Activated CD4-positive, CD25-positive, alpha-beta regulatory T cell (primary cell): Measurements from ENCODE around the gene NOTCH1.

Experiments used
- DNase-seq, 4 experiments: peaks; one replicate each; lab custom pipeline; 2025; lab: John Stamatoyannopoulos, UW

NOTCH1 gene

DNA sequence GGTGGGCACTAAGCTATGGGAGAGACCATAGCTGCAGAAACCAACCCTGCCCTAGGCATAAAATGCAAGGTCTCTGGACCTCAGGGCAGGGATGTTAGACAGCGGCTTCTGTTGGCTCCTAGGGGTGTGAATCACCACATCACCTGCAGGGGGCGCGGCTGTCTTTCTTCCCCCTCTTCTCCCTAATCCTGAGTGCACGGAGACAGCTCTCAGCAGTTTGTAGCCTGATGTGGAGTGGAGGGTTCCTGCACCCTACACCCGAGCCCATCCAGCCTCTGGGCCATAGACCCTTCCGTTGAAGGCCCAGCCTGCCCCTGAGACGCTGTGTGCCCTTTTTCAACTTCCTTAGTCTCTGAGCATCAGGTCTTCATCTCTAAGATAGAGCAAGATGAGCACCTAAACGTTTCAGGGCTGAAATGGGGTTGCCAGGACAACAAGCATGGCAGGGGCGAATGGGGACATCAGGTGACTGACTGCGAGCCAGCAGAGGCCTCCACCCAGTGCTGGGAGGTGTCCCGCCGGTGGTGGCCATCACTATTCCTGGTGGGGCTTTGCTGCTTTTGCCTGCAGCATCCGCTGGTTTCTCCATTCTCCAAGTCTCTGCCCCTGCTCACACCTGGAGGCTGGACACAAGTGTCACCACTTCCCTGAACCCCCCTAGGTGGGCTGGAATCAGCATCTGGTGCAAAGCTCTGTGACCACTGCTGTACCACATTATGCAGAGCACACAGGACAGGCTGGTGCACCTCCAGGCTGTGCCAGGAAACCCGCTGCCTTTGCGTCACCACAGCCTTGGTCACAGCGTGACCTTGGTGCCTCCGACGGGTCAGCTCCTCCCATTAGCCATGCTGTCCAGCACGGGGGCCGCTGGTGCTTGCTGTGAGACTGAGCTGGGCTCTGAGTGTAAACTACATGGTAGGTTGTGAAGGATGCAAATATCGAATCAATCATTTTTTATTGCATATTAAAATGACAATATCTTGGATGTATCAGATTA is 60.5 kb downstream of the NOTCH1 start:
- DNase-seq = peak; percentile 54 to 77 (median 72)

DNA sequence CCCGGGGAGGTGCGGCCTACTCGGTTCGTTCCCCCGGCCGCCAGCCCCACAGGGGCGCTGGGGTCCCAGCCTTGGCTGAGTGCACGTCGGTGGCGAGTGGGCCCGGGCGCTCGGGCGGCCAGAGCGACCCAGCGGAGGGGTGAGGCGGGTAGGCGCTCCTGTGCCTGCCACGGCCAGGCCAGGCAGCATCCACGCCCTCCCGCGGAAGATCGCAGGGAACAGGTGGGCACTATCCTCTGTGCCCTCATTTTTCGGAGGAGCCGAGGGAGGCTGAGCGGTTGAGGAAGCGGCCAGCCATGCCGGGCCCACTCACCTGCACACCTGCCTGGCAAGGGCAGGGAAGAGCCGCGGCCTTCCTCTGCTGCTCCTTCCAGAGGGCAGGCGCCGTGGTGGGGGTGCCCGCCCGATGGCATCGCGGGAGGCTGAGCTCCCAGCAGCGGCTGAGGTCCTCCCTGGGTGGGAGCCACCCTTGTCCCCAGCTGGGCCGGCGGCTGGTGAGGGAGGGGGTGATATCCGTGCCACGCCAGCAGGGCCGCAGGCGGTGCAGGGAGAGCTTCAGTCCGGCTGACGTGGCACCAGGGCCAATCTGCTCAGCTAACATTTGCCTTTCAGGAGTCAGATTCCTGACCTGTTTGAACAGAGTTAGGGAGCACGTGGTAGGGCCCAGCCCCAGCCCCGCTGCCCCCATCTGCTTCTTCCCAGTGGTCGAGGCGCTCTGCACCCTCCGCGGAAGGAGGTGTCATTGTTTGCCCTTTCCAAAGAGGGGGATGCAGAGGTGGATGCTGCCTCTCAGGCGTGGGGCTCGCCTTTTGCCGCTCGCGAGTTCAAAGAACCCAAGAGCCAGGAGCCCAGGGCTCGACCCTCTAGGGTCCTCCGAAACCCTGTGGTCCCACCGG is 61.4 kb downstream of the NOTCH1 start:
- DNase-seq = peak in 3 of 4 experiments; percentile 41 to 49 (median 42)

GRCh38 chr9:136483589-136484152 is 62.2 kb downstream of the NOTCH1 start:
- peak; percentile 84 to 96 (median 90) for DNase-seq

- DNase-seq = peak; percentile 100
These were observed 62.9 kb downstream of the NOTCH1 start, which contains the start of gene SEC16A for GRCh38 chr9:136482793-136483588. TSS of gene SEC16A (minus strand) at chr9:136483040. CDS start at chr9:136477615, 5,425 bp downstream.

DNA sequence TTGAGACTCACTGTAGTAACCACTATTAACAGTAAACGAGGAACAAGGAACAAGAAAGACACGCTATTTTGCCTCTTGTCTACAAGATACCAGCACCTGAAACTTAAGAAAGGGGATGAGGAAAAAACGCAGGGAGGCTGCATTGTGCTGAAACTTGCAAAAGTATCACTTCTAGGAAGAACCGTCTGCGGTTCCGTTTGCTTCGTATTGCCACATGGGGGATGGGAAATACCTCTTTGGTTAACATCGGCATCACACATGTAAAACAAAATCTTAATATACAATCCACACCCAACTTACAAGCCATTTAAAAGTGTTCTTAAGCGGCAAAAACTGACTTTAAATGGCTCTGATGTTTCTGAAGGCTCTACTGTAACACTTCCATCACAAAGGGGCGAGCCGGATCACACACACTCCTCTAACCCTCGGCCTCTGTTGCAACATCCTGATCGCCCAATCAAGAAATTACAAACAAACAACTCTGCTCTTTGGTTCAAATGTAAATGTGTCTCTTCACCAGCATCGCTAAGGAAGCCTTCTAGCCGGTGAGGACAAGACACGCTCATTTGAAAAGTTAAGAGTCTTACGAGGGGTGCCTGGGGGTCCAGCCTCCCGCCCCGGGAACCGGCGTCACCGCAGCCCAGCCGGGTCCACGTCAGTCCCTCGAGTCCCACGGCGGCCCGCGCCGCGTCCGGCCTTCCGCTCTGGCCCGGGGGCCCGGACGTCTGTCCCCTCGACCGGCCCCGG is 63.6 kb downstream of the NOTCH1 start:
- no peak for DNase-seq

- no peak for DNase-seq
These were observed 64.3 kb downstream of the NOTCH1 start for GRCh38 chr9:136481558-136481957.

DNA sequence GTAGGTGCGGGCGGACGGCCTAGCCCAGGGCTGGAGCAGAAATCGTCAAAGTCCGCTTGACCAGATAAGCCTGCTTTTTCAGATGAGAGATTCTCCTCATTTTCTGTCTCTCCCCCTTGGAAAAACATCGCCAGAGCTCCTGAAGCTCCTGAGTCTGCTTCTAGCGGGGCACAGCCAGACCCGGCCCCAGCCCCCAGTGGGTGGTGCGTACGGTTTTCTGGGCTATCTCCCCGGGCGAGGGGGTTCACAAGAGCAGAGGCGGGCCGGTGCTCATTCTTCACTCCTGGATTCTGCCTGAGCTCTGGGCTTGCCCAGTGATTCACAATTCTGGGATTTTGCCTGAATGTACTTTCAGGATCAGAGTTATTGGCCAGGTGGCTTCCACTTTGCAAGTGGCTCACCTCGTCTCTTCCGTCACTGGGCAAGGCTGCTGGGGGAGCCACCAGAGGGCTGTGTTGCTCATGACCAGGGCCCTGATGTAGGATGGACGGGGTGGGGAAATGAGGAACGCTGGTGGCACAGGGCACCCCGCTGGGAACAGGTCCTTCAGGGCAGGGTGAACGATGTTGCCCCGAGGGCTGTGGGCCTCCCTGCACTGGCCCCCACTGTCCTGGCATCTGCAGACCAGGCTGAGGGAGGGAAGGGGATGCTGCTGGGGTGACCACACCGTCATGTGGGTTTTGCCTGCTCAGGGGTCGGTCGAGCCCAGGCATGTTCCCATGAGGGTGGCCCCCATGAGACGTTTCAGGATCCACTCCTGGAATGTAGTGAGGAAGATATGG is 69.3 kb downstream of the NOTCH1 start:
- DNase-seq = no peak

DNA sequence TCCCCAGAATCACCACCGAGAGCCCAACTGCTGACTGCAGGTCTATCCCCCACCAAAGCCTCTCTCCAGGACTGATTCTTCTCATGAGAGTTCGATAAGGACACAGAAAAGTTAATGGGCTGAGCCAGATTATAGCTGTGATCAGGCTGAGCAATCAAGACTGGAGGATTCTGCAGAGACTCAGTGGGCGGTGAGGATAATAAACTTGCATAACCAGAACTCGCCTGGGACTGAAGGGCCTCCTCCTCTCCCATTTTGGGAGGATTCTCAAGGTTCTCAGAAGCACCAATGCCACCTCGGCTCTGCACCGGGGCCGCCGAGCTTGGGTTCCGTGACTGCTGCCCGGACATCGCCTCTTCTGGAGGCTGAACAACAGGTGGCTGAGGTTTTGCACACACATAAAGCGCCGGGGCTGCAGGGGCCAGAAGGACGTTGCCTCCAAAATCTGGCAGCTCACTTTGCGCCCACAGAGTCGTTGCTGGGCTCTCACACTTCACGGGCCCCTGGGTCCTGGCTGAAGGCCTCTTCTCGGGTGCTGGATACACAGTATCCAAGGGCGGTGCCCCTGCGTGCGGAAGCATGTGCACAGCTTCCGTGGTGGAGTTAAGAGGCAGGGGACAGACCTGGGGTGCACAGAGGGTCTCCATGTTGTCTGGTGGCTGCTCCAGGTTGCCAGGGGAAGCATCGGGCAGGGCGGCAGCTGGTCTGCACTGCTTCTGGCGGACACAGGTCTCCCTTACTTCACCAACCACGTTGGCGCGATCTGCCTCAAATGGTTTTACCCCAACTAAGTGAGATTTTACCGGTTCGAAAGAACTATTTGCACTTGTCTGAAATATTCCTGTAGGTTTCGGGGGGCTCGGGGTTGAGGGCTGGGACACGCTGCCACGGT is 70.6 kb downstream of the NOTCH1 start:
- DNase-seq = no peak

GRCh38 chr9:136474021-136474640 is 71.7 kb downstream of the NOTCH1 start:
- no peak for DNase-seq

DNA sequence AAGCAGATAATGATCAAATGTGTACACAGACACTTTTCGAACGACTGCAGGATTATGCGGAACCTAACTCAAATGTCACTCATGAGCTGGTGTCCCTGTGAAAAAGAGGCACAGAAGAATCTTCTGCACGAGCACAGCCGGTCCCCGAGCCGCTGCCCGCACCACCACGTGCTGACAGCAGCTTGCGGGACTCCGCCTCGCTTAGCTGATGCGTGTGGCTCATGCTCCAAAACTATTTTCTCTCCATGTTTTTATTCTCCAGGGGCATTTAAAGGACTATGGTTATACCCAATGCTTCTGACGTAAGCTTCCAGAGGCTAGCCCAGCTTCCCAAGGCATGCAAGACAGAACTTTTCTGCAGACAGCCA is 72.5 kb downstream of the NOTCH1 start:
- DNase-seq = no peak

DNA sequence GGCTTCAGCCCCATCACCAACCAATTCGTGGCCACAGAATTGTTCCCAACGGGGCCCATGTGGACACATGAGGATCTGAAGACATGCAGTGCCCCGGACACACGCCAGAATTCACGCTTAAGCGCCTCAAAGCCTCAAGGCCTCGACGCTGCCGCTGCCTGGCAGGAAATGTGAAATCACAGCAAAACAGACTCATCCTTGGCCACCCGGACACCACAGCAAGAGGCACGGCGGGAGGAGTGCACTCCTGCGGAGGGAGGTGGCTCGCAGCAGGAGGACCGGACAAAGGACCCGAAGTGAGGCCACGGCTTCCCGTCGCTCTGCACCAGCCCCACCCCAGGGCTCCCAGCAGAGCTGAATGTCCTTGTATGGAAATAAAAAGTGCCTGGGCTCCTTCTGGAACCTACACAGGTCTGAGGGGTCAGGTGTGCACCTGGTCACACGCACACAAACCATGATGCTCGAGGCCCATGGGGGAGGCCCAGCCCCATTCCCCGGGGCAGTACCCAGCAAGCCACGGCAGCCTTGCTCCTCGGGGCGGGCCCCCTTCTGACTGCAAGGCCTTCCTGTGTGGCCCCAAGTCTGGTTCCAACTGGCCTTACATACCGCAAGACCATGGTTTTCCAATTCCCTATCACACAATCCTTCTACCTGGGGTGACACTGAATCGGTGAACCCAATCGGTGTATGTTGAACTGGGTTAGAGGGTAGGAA is 73.1 kb downstream of the NOTCH1 start:
- DNase-seq = no peak

GRCh38 chr9:136471802-136472487 is 73.9 kb downstream of the NOTCH1 start:
- DNase-seq = no peak

- no peak for DNase-seq
These were observed 74.9 kb downstream of the NOTCH1 start for GRCh38 chr9:136470792-136471469.

- no peak for DNase-seq
These were observed 75.5 kb downstream of the NOTCH1 start for GRCh38 chr9:136470356-136470755.

GRCh38 chr9:136467766-136468165 is 78.1 kb downstream of the NOTCH1 start:
- no peak for DNase-seq

DNA sequence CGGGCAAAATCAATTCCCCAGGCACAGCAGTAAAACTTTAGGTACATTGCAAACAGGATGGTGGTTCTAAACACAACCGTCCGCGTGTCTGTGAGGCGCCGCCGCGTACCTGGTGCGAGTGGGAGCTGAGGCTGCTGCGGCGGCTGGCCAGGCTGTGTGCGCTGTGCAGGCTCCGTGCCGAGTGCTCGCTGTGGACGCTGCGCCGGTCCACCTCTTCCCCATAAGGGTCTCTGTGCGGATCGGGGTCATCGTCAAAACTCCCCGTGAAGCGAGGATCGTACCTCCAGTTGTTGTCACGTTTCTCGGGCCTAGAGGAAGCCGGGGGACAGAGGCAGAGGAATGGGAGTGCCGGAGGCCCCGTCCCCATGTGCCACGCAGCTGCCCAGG is 79.7 kb downstream of the NOTCH1 start:
- no peak for DNase-seq
